Neural cell (in vitro differentiated cells): ENCODE results near the gene FADD.

Experiments used
- CTCF ChIP-seq: fragments of 450-650 bp; IDR thresholded peaks from 2 replicates; pipeline ENCODE4 v1.5.1; 2014; ENCODE audit warnings: antibody characterized with exemption, mild to moderate bottlenecking, moderate library complexity; ENCODE audit not compliant: poor library complexity, severe bottlenecking
- EZH2 ChIP-seq: fragments of 200-600, 300-800 bp; shearing (Covaris generic), sonication (generic); IDR thresholded peaks from 2 replicates; pipeline ENCODE4 v1.6.1; 2014; ENCODE audit warnings: antibody characterized with exemption, low read length, borderline replicate concordance, mild to moderate bottlenecking; ENCODE audit not compliant: insufficient read depth, poor library complexity, severe bottlenecking
- POLR2AphosphoS5 ChIP-seq: IDR thresholded peaks from 2 replicates; pipeline ENCODE4 v1.6.1; 2012
- RAD21 ChIP-seq: fragments of 450-650 bp; conservative IDR thresholded peaks from 2 replicates; pipeline ENCODE4 v1.6.1; 2014; ENCODE audit warnings: antibody characterized with exemption, mild to moderate bottlenecking, moderate library complexity
- SMC3 ChIP-seq: fragments of 450-650 bp; conservative IDR thresholded peaks from 2 replicates; pipeline ENCODE4 v1.6.1; 2014; ENCODE audit warnings: antibody characterized with exemption, mild to moderate bottlenecking, moderate library complexity; ENCODE audit not compliant: poor library complexity
- TAF1 ChIP-seq: IDR thresholded peaks from 2 replicates; pipeline ENCODE4 v1.6.1; 2012; ENCODE audit warnings: low read depth

- TF ChIP-seq CTCF (no peak), POLR2AphosphoS5 (no peak), EZH2 (no peak), SMC3 (no peak), RAD21 (no peak), TAF1 (no peak)
These were observed 44.6 kb downstream of the FADD start for GRCh38 chr11:70247710-70248072.
